Suprapubic skin (tissue), 4 donors: ENCODE measurements around the gene WDR7. TPM values are rescaled to one million over a fixed set of nuclear protein-coding genes. Genes with fewer than 3 reads are reported as not detected.

Experiments
- DNase-seq, 2 donors: peaks; one replicate each; pipeline ENCODE4 v3.0.0-alpha.2; 2019; ENCODE audit warnings: low spot score in 2 of 2
- H3K27ac ChIP-seq: fragments of 200-600 bp; sonication (generic); one replicate; pipeline ENCODE4 v1.5.1; 2019
- H3K27me3 ChIP-seq: fragments of 200-600 bp; sonication (generic); one replicate; pipeline ENCODE4 v1.5.1; 2019
- H3K36me3 ChIP-seq: fragments of 200-600 bp; sonication (generic); one replicate; pipeline ENCODE4 v1.5.1; 2019
- H3K4me1 ChIP-seq: fragments of 200-600 bp; sonication (generic); one replicate; pipeline ENCODE4 v1.5.1; 2019
- H3K4me3 ChIP-seq: fragments of 200-600 bp; sonication (generic); one replicate; pipeline ENCODE4 v1.5.1; 2019; ENCODE audit warnings: mild to moderate bottlenecking
- H3K9me3 ChIP-seq: fragments of 200-600 bp; sonication (generic); one replicate; pipeline ENCODE4 v1.5.1; 2019
- CTCF ChIP-seq, 2 donors: fragments of 200-600 bp in 1 of 2; fragments of 450-650 bp in 1 of 2; sonication (generic) in 1 of 2; IDR thresholded peaks; one replicate each; pipeline ENCODE4 v1.5.1; 2016 to 2019; ENCODE audit warnings: antibody characterized with exemption in 2 of 2, mild to moderate bottlenecking in 1 of 2, moderate library complexity in 1 of 2
- EP300 ChIP-seq: sonication (generic); formaldehyde crosslinking; IDR thresholded peaks from one replicate; pipeline ENCODE4 v1.6.1; 2017; ENCODE audit warnings: antibody characterized with exemption
- POLR2A ChIP-seq, 2 donors: fragments of 450-650 bp; IDR thresholded peaks; one replicate each; pipeline ENCODE4 v1.6.1; 2017; ENCODE audit warnings: antibody characterized with exemption in 2 of 2, mild to moderate bottlenecking in 2 of 2, moderate library complexity in 2 of 2
- POLR2AphosphoS5 ChIP-seq, 3 donors: sonication (generic); formaldehyde crosslinking; IDR thresholded peaks; one replicate each; pipeline ENCODE4 v1.6.1; 2017; ENCODE audit warnings: antibody characterized with exemption in 3 of 3
- WGBS: methylation state at CpG from one replicate; pipeline ENCODE4 v1.1.5; 2018; 5-methylcytosine and 5-hydroxymethylcytosine counted together
- total RNA-seq, 4 donors: library from RNA; depleted of rRNA; stranded (reverse); fragments of >200 nt; gene quantifications; one replicate each; pipeline ENCODE4 v1.1.0, GENCODE V29; 2016

The WDR7 gene
- total RNA-seq, 4 donors from 2014 or later = 14.4 to 29.2 (median 20.2) TPM

- WGBS = 60% methylated on average over 9 of the region's 9 CpGs
- Histone ChIP-seq H3K27ac (no peak overlapping the region), H3K36me3 (no peaks in the 10 kb centered on the region), H3K4me3 (no peak overlapping the region), H3K27me3 (peaks cover 27% of the 10 kb centered on the region), H3K9me3 (no peaks in the 10 kb centered on the region), H3K4me1 (no peaks in the 10 kb centered on the region)
- no peak for DNase-seq
- no peak for TF ChIP-seq POLR2AphosphoS5 (IDR thresholded peaks at IDR 0.05)
- TF ChIP-seq POLR2A (IDR thresholded peaks at IDR 0.05) = no peak
- no peak for TF ChIP-seq EP300
- TF ChIP-seq CTCF (IDR thresholded peaks at IDR 0.05) = no peak
These were observed 422.5 kb downstream of the WDR7 start for GRCh38 chr18:57073501-57074187.

GRCh38 chr18:57075716-57076400 lies 424.7 kb downstream of the WDR7 start:
- Histone ChIP-seq H3K9me3 (no peaks in the 10 kb centered on the region), H3K4me1 (no peaks in the 10 kb centered on the region), H3K27me3 (peaks cover 30% of the 10 kb centered on the region), H3K36me3 (no peaks in the 10 kb centered on the region), H3K4me3 (no peak overlapping the region), H3K27ac (no peak overlapping the region)
- TF ChIP-seq CTCF (IDR thresholded peaks at IDR 0.05) = no peak
- TF ChIP-seq POLR2A (IDR thresholded peaks at IDR 0.05) = no peak
- TF ChIP-seq POLR2AphosphoS5 (IDR thresholded peaks at IDR 0.05) = no peak
- no peak for TF ChIP-seq EP300
- 47% methylated on average over 17 of the region's 17 CpGs for WGBS
- DNase-seq = no peak

- no peak for DNase-seq
- 78% methylated on average over 12 of the region's 13 CpGs for WGBS
- no peak overlapping the region for H3K27ac ChIP-seq
- no peak overlapping the region for H3K4me3 ChIP-seq
- no peaks in the 10 kb centered on the region for H3K4me1 ChIP-seq
- H3K9me3 ChIP-seq = no peaks in the 10 kb centered on the region
- H3K27me3 ChIP-seq = peaks cover 30% of the 10 kb centered on the region
- TF ChIP-seq CTCF (IDR thresholded peaks at IDR 0.05) (no peak), EP300 (no peak), POLR2AphosphoS5 (IDR thresholded peaks at IDR 0.05) (no peak), POLR2A (IDR thresholded peaks at IDR 0.05) (no peak)
- H3K36me3 ChIP-seq = no peaks in the 10 kb centered on the region
These were observed 426.0 kb downstream of the WDR7 start for GRCh38 chr18:57077005-57077765.

GRCh38 chr18:57077786-57078552 lies 426.8 kb downstream of the WDR7 start:
- no peak for DNase-seq
- Histone ChIP-seq H3K36me3 (no peaks in the 10 kb centered on the region), H3K27me3 (peaks cover 30% of the 10 kb centered on the region), H3K4me3 (no peak overlapping the region), H3K9me3 (no peaks in the 10 kb centered on the region), H3K27ac (no peak overlapping the region), H3K4me1 (no peaks in the 10 kb centered on the region)
- TF ChIP-seq CTCF (IDR thresholded peaks at IDR 0.05) (no peak), POLR2AphosphoS5 (IDR thresholded peaks at IDR 0.05) (no peak), EP300 (no peak), POLR2A (IDR thresholded peaks at IDR 0.05) (no peak)
- WGBS = 73% methylated on average over 11 of the region's 11 CpGs
